Activated CD8-positive, alpha-beta memory T cell treated with anti-CD3 and anti-CD28 coated beads, Interleukin-2, amount 50 U/mL, for 24 hours (primary cell): ENCODE results near the gene ST3GAL5.

Experiments used
- DNase-seq: peaks from one replicate; pipeline ENCODE4 v3.0.0-alpha.2; 2020; ENCODE audit errors: extremely low read depth

The ST3GAL5 gene

GRCh38 chr2:85866165-85866659 lies 22.6 kb downstream of the ST3GAL5 start:
- no peak for DNase-seq

GRCh38 chr2:85865539-85866164 lies 23.1 kb downstream of the ST3GAL5 start:
- no peak for DNase-seq

- DNase-seq = no peak
Observed at GRCh38 chr2:85864654-85865053, 24.1 kb downstream of the ST3GAL5 start.

DNA sequence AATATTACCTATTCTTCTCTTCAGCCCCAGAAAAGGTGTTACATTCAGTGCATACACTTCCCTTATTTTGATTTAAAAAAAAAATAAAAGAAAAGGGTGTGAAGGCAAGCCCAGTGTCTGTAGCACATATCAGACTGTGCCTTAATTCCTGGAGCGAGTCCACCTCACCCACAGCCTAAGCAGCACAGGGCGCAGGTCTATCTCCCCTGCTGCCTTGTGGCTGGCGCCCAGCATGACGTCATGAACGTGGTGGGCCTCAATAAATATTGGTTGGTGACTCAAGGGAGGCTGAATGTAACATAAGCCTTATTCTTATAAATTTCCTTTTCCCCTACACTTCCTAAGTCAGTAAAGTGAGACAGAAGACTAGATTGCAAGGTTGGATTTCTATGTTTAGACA lies 26.4 kb downstream of the ST3GAL5 start:
- DNase-seq = no peak

GRCh38 chr2:85861650-85862049 lies 27.1 kb downstream of the ST3GAL5 start:
- no peak for DNase-seq

DNA sequence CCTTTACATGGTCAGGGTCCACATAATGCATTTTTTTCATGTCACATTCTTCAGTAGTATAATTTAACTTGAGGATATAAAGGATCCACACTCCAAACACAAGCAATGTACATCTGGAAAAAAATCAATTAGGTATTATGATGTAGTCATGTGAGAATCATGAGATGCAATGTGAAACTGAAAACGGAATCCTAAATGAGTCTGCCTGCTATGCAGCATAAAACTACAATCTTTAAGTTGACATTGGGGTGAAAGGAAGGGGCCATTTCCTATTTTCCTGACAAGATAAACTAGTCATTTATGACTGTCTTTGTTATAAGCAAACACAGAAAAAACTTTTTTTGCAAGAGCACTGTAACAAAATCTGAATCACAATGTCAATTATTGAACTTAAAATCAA lies 27.6 kb downstream of the ST3GAL5 start:
- DNase-seq = no peak

- DNase-seq = no peak
Observed at GRCh38 chr2:85858841-85859240, 29.9 kb downstream of the ST3GAL5 start.

DNA sequence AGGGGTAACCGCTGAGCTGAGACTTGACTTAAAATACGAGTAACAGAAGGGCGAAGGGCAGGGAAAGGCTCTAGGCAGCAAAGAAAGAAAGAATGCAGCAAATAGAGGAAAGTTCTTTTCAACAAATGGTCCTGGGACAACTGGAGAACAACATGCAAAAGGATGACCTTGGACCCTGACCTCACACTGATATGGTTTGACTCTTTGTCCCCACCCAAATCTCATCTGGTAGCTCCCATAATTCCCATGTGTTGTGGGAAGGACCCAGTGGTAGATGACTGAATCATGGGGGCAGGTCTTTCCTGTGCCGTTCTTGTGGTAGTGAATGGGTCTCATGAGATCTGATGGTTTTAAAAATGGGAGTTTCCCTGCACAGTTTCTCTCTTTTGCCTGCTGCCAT lies 33.9 kb downstream of the ST3GAL5 start:
- no peak for DNase-seq

DNA sequence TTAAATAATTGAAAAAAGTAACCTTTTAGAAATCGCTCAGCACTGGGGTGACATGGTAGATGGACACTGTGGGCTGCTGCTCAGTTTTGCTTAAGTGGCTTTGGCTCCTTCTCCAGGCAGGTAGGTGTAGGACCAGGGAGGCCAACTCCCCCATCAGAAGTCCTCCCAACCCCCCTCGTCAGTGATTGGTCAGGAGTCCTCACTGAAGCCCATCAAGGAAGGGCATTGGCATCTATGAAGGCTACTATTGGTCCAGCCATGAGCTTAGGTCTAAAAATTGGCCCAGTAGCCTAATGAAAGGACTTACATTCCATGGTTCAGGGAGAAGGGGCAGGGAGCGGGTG lies 34.7 kb downstream of the ST3GAL5 start:
- DNase-seq = no peak

DNA sequence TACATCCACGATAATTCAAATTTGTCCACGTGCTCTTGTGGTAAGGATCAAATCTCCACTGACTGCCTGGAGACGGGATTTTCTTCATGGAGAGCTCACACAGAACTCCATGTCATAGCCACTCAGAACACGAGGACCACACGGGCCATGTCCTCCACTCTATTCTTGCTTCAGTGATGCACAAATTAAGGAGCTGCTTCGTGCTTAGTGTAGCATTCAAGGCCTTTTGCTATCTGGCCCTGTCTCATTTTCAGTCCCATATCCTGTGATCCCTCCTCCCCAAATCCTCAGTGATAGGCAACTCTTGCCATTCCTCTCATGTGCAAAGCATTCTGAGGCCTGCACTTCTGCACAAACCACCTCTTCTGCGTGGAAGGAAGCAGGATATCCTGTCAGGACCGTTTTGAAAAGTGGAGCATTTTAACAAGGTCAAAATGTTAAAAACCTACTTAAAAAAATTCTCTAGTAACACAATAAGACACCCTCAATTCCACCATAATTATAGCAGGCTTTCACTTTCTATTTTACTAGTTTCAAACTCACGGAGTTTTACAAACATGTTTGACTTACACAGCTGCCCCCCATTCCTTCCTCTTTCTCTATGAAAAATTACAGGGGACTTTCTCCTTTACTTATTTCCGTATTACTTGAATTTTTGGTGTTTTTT lies 35.2 kb downstream of the ST3GAL5 start:
- DNase-seq = no peak

DNA sequence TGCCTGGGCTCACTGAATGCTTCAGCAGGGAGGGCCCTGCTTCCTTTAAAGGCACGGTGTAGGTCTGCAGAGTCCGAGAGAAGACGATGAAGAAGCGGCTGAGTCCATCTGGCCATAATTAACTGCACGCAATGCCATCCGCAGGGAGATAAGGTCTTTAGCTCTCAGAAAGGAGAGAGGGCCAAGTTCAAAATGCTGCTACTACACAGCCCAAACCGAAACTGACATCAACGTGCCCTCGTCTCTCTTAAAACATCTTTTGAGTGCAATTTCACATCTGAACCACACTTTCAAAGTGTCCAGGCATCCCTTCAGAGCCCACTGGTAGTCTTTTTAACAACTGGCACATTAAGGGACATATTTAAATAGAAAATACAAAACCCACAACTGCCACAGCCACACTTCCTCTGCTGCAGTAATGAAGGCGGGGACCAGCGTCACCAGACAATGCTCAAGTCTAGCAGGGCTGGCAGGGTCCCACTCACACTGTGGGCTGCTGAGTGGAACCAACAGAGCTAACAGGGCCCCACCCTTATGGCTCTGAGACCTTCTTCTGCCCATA lies 35.8 kb downstream of the ST3GAL5 start:
- DNase-seq = no peak

GRCh38 chr2:85852152-85852840 lies 36.5 kb downstream of the ST3GAL5 start:
- no peak for DNase-seq

- no peak for DNase-seq
Observed at GRCh38 chr2:85851253-85852151, 37.3 kb downstream of the ST3GAL5 start.

GRCh38 chr2:85850451-85850850 lies 38.3 kb downstream of the ST3GAL5 start:
- no peak for DNase-seq

GRCh38 chr2:85847051-85847588 lies 41.7 kb downstream of the ST3GAL5 start:
- no peak for DNase-seq

GRCh38 chr2:85846411-85846810 lies 42.4 kb downstream of the ST3GAL5 start:
- DNase-seq = no peak

DNA sequence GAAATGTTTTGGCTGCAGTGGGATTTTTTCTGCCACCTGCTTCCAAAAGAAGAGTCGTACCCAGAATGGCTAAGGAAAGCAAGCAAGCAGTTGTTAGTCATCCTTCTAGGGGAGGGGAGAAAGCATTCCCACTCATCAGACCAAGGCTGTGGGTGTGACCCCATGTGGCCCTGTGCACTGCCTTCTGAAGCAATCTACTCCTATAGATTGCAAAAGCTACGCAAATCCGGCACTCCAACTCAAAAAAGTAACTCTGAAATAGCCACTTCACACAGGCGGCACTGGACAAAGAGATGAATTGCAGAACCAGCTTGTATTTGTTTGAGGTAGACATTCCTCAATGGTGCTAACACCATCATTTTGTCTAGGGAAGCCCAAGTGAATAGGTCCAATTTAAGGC lies 44.3 kb downstream of the ST3GAL5 start:
- DNase-seq = no peak

DNA sequence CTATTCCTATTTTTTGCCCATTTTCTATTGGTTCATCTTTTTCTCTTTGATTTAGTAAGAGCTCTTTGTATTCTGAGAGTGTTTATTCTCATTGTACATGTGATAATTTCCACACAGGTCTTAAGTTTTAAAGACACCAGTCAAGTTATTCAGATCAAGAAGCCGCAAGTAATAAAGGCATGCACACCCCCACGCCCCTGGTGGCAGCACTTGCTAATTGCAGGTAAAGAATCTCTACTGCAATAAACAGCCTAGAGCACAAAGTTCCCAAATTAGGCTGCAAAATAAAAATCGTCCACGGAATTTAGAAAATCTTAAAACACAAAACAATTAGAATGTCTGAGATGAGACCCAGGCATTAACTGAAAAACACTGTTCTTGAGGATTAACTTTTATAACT lies 45.2 kb downstream of the ST3GAL5 start:
- DNase-seq = no peak

DNA sequence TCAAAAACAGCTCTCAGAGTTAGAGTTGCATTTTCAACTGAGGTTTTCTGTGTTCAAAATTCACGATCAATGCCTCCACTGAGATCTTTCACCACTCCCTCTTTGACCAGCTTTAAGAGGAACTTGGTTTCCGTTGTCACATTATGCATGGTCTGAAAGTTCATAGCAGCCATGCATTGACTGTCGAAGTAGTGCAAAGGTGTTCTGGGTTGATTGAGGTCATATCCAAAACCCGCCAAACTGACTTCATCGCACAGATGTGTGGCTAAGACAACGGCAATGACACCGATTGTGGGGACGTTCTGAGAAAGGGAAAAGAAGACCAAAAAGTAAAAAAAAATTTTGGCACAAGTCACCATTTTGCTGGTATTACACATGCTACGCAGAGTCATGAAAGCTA lies 48.7 kb downstream of the ST3GAL5 start:
- DNase-seq = no peak

- DNase-seq = no peak
Observed at GRCh38 chr2:85839461-85839860, 49.3 kb downstream of the ST3GAL5 start.

DNA sequence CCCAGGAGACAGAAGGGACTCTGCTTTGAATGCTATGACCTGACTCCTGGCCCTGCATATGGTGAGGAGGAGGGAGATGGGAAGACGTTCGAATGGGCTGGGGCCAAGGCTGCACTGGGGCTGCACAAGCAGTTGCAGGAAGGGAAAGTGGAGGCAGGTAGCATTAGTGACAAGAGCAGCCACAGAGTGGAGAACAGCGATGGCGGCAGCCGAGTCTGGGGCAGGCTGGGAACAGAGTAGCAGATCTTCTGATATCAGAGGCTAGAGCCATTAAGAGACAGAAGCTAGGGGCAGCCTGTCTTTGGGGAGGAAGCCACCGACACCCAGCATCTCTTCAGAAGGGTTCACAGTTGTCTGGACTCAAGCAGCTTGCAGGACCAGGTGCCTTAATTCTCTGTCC lies 50.1 kb downstream of the ST3GAL5 start:
- DNase-seq = no peak

DNA sequence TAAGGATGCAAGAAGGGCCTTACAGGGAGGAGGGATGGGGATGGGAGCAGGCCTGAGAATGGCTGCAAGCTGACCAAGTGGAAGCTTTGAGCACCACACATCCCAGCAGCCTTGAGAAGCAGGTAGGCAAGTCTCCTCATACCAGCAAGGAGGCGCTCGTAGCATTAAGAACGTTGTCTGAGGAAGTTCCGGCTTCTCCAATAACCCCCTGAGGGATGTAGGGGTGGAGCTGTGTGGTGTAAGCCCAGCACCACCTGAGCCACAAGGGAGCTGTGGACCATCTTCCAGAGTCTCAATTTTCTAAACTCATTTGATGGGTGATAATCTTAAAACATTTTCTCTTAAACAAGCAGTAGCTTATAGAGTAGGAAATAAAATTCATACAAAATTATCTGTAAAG lies 50.6 kb downstream of the ST3GAL5 start:
- no peak for DNase-seq
